GM23248 (cell line): ENCODE measurements around the gene DGAT2.

ENCODE experiments used
- EZH2 ChIP-seq: fragments of 200-600 bp; sonication (generic); IDR thresholded peaks from 2 replicates; pipeline ENCODE4 v1.6.1; 2018; ENCODE audit warnings: antibody characterized with exemption, mild to moderate bottlenecking; ENCODE audit not compliant: insufficient read depth, poor library complexity, severe bottlenecking
- EZH2phosphoT487 ChIP-seq: fragments of 200-600 bp; sonication (generic); IDR thresholded peaks from 2 replicates; pipeline ENCODE4 v1.6.1; 2018; ENCODE audit warnings: antibody characterized with exemption, moderate library complexity, mild to moderate bottlenecking, low read depth; ENCODE audit not compliant: insufficient read depth

DNA sequence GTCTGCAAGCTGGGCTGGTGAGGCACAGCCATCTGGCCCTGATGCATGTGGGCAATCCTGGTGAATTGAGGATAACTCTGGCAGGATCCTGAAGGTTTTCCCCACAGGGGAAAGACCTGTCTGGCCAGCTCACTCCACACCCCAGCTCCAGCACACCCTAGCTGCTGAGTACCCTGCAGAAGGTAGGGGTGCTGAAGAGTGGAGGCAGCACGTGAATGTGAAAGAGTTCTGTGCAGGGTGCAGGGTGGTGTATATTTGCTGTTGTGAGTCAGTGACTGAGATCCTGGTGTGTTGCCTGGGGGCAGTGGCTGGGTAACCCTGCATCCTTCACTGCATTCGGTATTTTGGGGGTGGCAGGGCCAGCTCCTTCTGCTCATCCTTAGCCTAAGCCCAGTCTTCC, 22.4 kb downstream of the DGAT2 start:
- TF ChIP-seq EZH2 (no peak), EZH2phosphoT487 (no peak)
